OCI-LY1 (cell line): ENCODE measurements around the gene PTPN2.

Experiments used
- H2AFZ ChIP-seq: fragments of 200-600 bp; sonication (generic), shearing (Covaris generic); 2 replicates; pipeline ENCODE4 v1.6.0; 2014; ENCODE audit warnings: antibody characterized with exemption, mild to moderate bottlenecking, low read length
- H3F3A ChIP-seq: fragments of 200-600 bp; sonication (generic), shearing (Covaris generic); 2 replicates; pipeline ENCODE4 v1.6.0; 2014; ENCODE audit warnings: mild to moderate bottlenecking, antibody characterized with exemption, low read length, moderate library complexity; ENCODE audit not compliant: insufficient read depth
- H3K27ac ChIP-seq: fragments of 200-600 bp; sonication (generic); 2 replicates; pipeline ENCODE4 v1.5.1; 2014; ENCODE audit warnings: low read length, mixed run types, mild to moderate bottlenecking, low read depth; ENCODE audit not compliant: poor library complexity, severe bottlenecking
- H3K27me3 ChIP-seq: fragments of 200-600 bp; sonication (generic); 2 replicates; pipeline ENCODE4 v1.6.0; 2014; ENCODE audit warnings: antibody characterized with exemption, mild to moderate bottlenecking, low read length, moderate library complexity; ENCODE audit not compliant: insufficient read depth
- H3K36me3 ChIP-seq: fragments of 200-600 bp; sonication (generic); 2 replicates; pipeline ENCODE4 v1.6.1; 2014; ENCODE audit warnings: mild to moderate bottlenecking, antibody characterized with exemption, low read length, moderate library complexity, mixed read lengths; ENCODE audit not compliant: insufficient read depth
- H3K4me1 ChIP-seq: fragments of 200-600 bp; sonication (generic); 2 replicates; pipeline ENCODE4 v1.5.1; 2014; ENCODE audit warnings: mild to moderate bottlenecking, low read length, moderate library complexity; ENCODE audit not compliant: insufficient read depth, severe bottlenecking
- H3K4me2 ChIP-seq: fragments of 200-600 bp; sonication (generic), shearing (Covaris generic); 2 replicates; pipeline ENCODE4 v1.6.1; 2014; ENCODE audit warnings: low read length
- H3K4me3 ChIP-seq: fragments of 200-600 bp; sonication (generic); 2 replicates; pipeline ENCODE4 v1.5.1; 2014; ENCODE audit warnings: low read length, low read depth, mild to moderate bottlenecking, mixed read lengths; ENCODE audit not compliant: poor library complexity, severe bottlenecking
- H3K79me2 ChIP-seq: fragments of 200-600 bp; shearing (Covaris generic); 2 replicates; pipeline ENCODE4 v1.6.1; 2016; ENCODE audit warnings: mixed run types, low read length, mixed read lengths; ENCODE audit not compliant: insufficient read depth
- H3K9ac ChIP-seq: fragments of 200-600 bp; sonication (generic), shearing (Covaris generic); 2 replicates; pipeline ENCODE4 v1.6.1; 2014; ENCODE audit warnings: mild to moderate bottlenecking, low read length, mixed read lengths
- H3K9me2 ChIP-seq: fragments of 200-600 bp; sonication (generic), shearing (Covaris generic); 2 replicates; pipeline ENCODE4 v1.6.1; 2014; ENCODE audit warnings: low read depth, mild to moderate bottlenecking, low read length, mixed read lengths
- H3K9me3 ChIP-seq: fragments of 200-600 bp; shearing (Covaris generic); 2 replicates; pipeline ENCODE4 v1.6.1; 2014; ENCODE audit warnings: low read length, mixed read lengths
- H4K20me1 ChIP-seq: fragments of 200-600 bp; sonication (generic), shearing (Covaris generic); 2 replicates; pipeline ENCODE4 v1.6.0; 2016; ENCODE audit warnings: mild to moderate bottlenecking, low read length; ENCODE audit not compliant: insufficient read depth
- CTCF ChIP-seq: fragments of 200-600 bp; sonication (generic), shearing (Covaris generic); IDR thresholded peaks from 2 replicates; pipeline ENCODE4 v1.5.1; 2017; ENCODE audit warnings: mild to moderate bottlenecking, antibody characterized with exemption, low read length, moderate library complexity, mixed read lengths
- EZH2 ChIP-seq: fragments of 200-600 bp; sonication (generic), shearing (Covaris generic); IDR thresholded peaks from 2 replicates; pipeline ENCODE4 v1.8.0; 2017; ENCODE audit warnings: borderline replicate concordance, mixed run types, mild to moderate bottlenecking, antibody characterized with exemption, low read length, moderate library complexity, mixed read lengths

The PTPN2 gene

GRCh38 chr18:12750715-12751502 is 133.1 kb downstream of the PTPN2 start:
- TF ChIP-seq CTCF, result no peak
- no peak for TF ChIP-seq EZH2
- Histone ChIP-seq H3K27me3 (peaks cover 8% of the 10 kb centered on the region; the same call in 1 of the 2 replicates), H3K9me3 (no peaks in the 10 kb centered on the region), H3K4me1 (peaks cover 25% of the 10 kb centered on the region), H3F3A (no peaks in the 10 kb centered on the region), H4K20me1 (no peaks in the 10 kb centered on the region), H2AFZ (no peak overlapping the region), H3K4me2 (peak overlapping the region; percentile 53), H3K79me2 (no peaks in the 10 kb centered on the region), H3K36me3 (no peaks in the 10 kb centered on the region), H3K4me3 (peak overlapping the region; percentile 6), H3K9me2 (no peaks in the 10 kb centered on the region), H3K9ac (peak overlapping the region; percentile 2; the same call in 1 of the 2 replicates), H3K27ac (peak overlapping the region; percentile 83)

DNA sequence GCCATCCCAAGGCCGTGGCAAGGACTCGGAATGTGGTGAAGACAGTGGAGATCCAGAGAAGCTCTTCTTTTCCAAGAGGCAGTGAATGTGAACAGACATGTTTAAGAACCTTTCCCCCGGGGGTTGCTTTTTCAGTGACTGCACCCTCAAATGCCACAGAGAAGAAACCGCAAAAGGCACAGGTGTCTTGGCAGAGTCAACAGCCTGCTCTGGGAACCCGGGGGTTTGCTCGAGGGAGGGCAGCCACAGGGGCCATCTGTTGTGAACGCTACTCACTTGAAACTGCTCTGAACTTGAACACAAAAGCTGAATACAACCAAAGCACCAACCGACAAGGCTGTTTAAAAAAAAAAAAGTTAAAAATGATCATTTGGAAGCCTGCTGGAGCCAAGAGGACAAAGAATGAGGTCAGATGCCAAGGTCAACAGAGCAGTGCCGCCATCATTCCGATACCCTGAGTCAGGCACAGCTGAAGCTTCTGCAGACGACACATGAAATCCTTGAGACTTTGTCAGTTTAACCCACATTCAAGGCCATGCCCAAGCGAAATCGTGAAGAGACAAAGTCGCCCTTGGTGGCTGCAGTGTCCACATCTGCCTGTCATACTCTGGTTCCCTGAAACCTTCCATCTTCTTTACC is 133.8 kb downstream of the PTPN2 start:
- no peaks in the 10 kb centered on the region for H3K36me3 ChIP-seq
- TF ChIP-seq EZH2 (no peak), CTCF (no peak)
- H2AFZ ChIP-seq, result no peak overlapping the region
- H4K20me1 ChIP-seq, result no peaks in the 10 kb centered on the region
- peak overlapping the region; percentile 53 for H3K4me2 ChIP-seq
- peak overlapping the region; percentile 2; the same call in 1 of the 2 replicates for H3K9ac ChIP-seq
- H3K27me3 ChIP-seq, result 0 out of 2 replicates have a peak, but pooled peaks cover 8% of the 10 kb centered on the region
- no peaks in the 10 kb centered on the region for H3K9me3 ChIP-seq
- H3K4me1 ChIP-seq, result peaks cover 32% of the 10 kb centered on the region
- no peaks in the 10 kb centered on the region for H3K79me2 ChIP-seq
- no peaks in the 10 kb centered on the region for H3F3A ChIP-seq
- H3K27ac ChIP-seq, result peak overlapping the region; percentile 83
- no peaks in the 10 kb centered on the region for H3K9me2 ChIP-seq
- H3K4me3 ChIP-seq, result peak overlapping the region; percentile 6

DNA sequence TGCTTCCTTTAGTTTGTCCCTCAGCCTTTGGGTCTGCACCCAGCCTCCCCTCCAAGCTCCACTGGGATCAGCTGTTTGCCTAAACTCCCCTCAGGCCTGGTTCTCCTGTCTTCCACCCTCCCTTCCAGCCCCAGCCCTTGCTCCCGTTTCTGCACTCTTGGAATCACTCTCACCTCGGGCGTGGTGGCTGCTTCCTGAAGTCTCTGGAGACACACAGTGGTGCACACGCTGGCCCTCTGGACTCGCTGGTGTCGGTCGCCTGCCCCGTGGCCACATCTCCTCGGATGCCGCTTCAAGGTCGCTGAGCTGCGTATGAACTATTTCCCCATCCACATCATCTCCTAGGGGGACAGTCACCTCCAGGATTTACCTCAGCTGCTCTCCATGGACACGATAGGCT is 134.9 kb downstream of the PTPN2 start:
- TF ChIP-seq EZH2, result no peak
- no peak for TF ChIP-seq CTCF

More for the DNA sequence above, 134.9 kb downstream of the PTPN2 start:
- Histone ChIP-seq H3K36me3 (no peaks in the 10 kb centered on the region), H3K79me2 (no peaks in the 10 kb centered on the region), H2AFZ (no peak overlapping the region), H3K9me3 (no peaks in the 10 kb centered on the region), H3K9me2 (no peaks in the 10 kb centered on the region), H3K4me1 (peaks cover 34% of the 10 kb centered on the region), H3K27me3 (0 out of 2 replicates have a peak, but pooled peaks cover 8% of the 10 kb centered on the region), H4K20me1 (no peaks in the 10 kb centered on the region), H3K4me3 (no peak overlapping the region), H3K9ac (no peak overlapping the region), H3K4me2 (peak overlapping the region; percentile 53; the same call in 1 of the 2 replicates), H3K27ac (peak overlapping the region; percentile 83), H3F3A (no peaks in the 10 kb centered on the region)
